Natural killer cell (primary cell): ENCODE data around the gene PUSL1. TPM values are rescaled to one million over a fixed set of nuclear protein-coding genes. Genes with fewer than 3 reads are reported as not detected.
A peak's percentile ranks its signal among the peaks of the same experiment; 100 is the strongest.

Experiments used
- ATAC-seq, 3 donors: fragments of 150-1000 bp in 2 of 3; fragments of 200-7000 bp in 1 of 3; cut with Tn5 transposase; 1 replicate in 1 of 3; 2 replicates in 2 of 3; pipeline ENCODE4 v1.10.0; 2021; ENCODE audit warnings: mild to moderate bottlenecking in 2 of 3, moderate library complexity in 2 of 3
- DNase-seq, 2 donors: peaks; one replicate each; pipeline versions ENCODE4 v3.0.0 to v3.0.0-alpha.2; 2013 to 2021; ENCODE audit warnings: mixed read lengths in 1 of 2
- H3K27ac ChIP-seq: one replicate; pipeline ENCODE4 v1.5.1; 2013; ENCODE audit warnings: mild to moderate bottlenecking, low read length
- H3K27me3 ChIP-seq: one replicate; pipeline ENCODE4 v1.6.1; 2013; ENCODE audit warnings: low read length; ENCODE audit not compliant: control insufficient read depth, insufficient read depth
- H3K36me3 ChIP-seq: one replicate; pipeline ENCODE4 v1.6.1; 2013; ENCODE audit warnings: low read length; ENCODE audit not compliant: control insufficient read depth, insufficient read depth
- H3K4me1 ChIP-seq: one replicate; pipeline ENCODE4 v1.6.1; 2013; ENCODE audit warnings: low read length; ENCODE audit not compliant: control insufficient read depth, insufficient read depth
- H3K4me3 ChIP-seq: one replicate; pipeline ENCODE4 v1.5.1; 2013; ENCODE audit warnings: low read length
- H3K9me3 ChIP-seq: one replicate; pipeline ENCODE4 v1.6.1; 2013; ENCODE audit warnings: low read length; ENCODE audit not compliant: control insufficient read depth, insufficient read depth
- H3K27ac Mint-ChIP-seq, 2 donors: one replicate each; pipeline ENCODE4 v1.8.0; 2022; ENCODE audit warnings: mild to moderate bottlenecking in 2 of 2, mixed read lengths in 2 of 2, moderate library complexity in 1 of 2
- H3K27me3 Mint-ChIP-seq, 2 donors: one replicate each; pipeline ENCODE4 v1.8.0; 2022; ENCODE audit warnings: low read depth in 2 of 2, mixed read lengths in 2 of 2
- H3K36me3 Mint-ChIP-seq: one replicate; pipeline ENCODE4 v1.8.0; 2022; ENCODE audit warnings: mixed read lengths
- H3K4me1 Mint-ChIP-seq, 2 donors: one replicate each; pipeline ENCODE4 v1.8.0; 2022; ENCODE audit warnings: mixed read lengths in 2 of 2
- H3K4me3 Mint-ChIP-seq: one replicate; pipeline ENCODE4 v1.8.0; 2022; ENCODE audit warnings: mild to moderate bottlenecking, moderate library complexity, mixed read lengths
- H3K9me3 Mint-ChIP-seq, 2 donors: one replicate each; pipeline ENCODE4 v1.8.0; 2022; ENCODE audit warnings: mixed read lengths in 2 of 2
- CTCF ChIP-seq: fragments of 200-600 bp; IDR thresholded peaks from one replicate; pipeline ENCODE4 v1.8.0; 2022; ENCODE audit warnings: antibody characterized with exemption
- WGBS: methylation state at CpG from one replicate; pipeline ENCODE4 v1.1.7; 2013; ENCODE audit warnings: missing lambda C conversion rate; ENCODE audit not compliant: insufficient coverage; 5-methylcytosine and 5-hydroxymethylcytosine counted together
- intact Hi-C: fragments of 100-400 bp; cut with micrococcal nuclease; formaldehyde crosslinking; loops from one replicate; pipeline ENCODE4 v1.14.2; 2022
- total RNA-seq, 4 donors: library from RNA; stranded (reverse); fragments of 120-200 nt in 1 of 4; gene quantifications; one replicate each; pipeline versions ENCODE4 v1.2.3 to v1.2.4, GENCODE V29; 2013 to 2022

PUSL1 gene
- total RNA-seq, 3 donors from 2014 or later (not counting 1 experiment from before 2014, with no cell fraction given), result 11.1 to 13.0 (median 12.9) TPM

GRCh38 chr1:1336446-1336845, 28.0 kb downstream of the PUSL1 start:
- peaks cover 2% of the 10 kb centered on the region for H3K36me3 ChIP-seq
- no peak overlapping the region for H3K4me3 Mint-ChIP-seq
- H3K27ac ChIP-seq, result no peak overlapping the region
- no peaks in the 10 kb centered on the region for H3K9me3 Mint-ChIP-seq
- WGBS, result 97% methylated on average over 26 of the region's 26 CpGs
- no peak overlapping the region for H3K4me3 ChIP-seq
- H3K27me3 ChIP-seq, result no peaks in the 10 kb centered on the region
- H3K4me1 ChIP-seq, result no peaks in the 10 kb centered on the region
- intact Hi-C loops, result no loop called here
- ATAC-seq (no peak), DNase-seq (no peak)
- H3K27ac Mint-ChIP-seq, result no peak overlapping the region
- no peaks in the 10 kb centered on the region for H3K27me3 Mint-ChIP-seq
- no peak for TF ChIP-seq CTCF
- H3K36me3 Mint-ChIP-seq, result no peaks in the 10 kb centered on the region
- no peaks in the 10 kb centered on the region for H3K4me1 Mint-ChIP-seq
- no peaks in the 10 kb centered on the region for H3K9me3 ChIP-seq

DNA sequence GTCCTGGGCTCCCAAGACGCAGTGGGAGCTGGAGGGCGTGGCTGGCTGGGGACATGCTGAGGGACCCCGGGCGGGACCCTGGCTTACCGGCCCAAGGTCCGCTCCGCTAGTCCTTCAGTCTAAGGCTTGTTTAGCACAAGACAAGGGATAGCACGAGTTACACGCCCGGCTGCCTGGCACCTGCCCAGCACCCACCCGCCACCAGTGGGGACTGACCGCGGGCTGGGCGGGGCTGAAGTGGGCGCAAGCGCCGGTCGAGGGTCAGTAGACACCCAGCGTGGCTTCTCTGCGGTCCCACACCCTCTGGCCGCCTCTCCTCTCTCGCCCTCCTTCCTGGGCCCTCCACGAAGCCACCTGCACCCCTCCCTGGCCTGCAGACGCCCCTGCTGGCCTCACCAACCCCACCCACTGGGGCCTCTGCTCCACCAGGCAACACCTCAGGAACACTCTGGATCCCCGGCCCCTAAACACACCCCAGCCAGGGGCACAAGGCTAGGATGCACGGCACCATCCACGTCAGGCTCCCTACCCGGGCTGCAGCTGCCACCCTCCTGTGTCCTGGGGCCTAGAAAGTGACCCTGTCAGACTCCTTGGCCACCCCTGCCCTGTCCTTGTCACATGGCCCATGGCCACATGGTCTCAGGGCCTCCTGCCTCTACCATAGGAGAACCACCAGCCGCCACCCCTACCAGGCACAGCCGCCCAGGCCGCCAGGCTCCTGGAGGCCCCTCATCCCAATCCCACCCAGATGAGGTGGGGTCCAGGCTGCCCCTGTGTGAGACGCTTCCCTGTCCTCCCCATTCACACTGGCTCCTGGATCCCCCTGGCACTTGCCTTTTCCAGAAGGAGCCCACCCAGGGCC, 28.8 kb downstream of the PUSL1 start:
- Histone ChIP-seq H3K9me3 (no peaks in the 10 kb centered on the region), H3K4me3 (no peak overlapping the region), H3K27me3 (no peaks in the 10 kb centered on the region), H3K27ac (no peak overlapping the region), H3K36me3 (peaks cover 2% of the 10 kb centered on the region), H3K4me1 (no peaks in the 10 kb centered on the region)
- DNase-seq (no peak), ATAC-seq (no peak)
- intact Hi-C loops, result no loop called here
- Mint-ChIP-seq H3K27ac (no peak overlapping the region), H3K27me3 (no peaks in the 10 kb centered on the region), H3K36me3 (no peaks in the 10 kb centered on the region), H3K9me3 (no peaks in the 10 kb centered on the region), H3K4me3 (no peak overlapping the region), H3K4me1 (no peaks in the 10 kb centered on the region)
- 96% methylated on average over 32 of the region's 32 CpGs for WGBS
- TF ChIP-seq CTCF, result no peak

GRCh38 chr1:1337793-1338147, 29.4 kb downstream of the PUSL1 start:
- H3K9me3 ChIP-seq, result no peaks in the 10 kb centered on the region
- peak in 1 of 3 donors; percentile 44 for ATAC-seq
- H3K27ac ChIP-seq, result no peak overlapping the region
- DNase-seq, result peak in 1 of 2 donors; percentile 50
- Mint-ChIP-seq H3K27me3 (no peaks in the 10 kb centered on the region), H3K27ac (no peak overlapping the region), H3K36me3 (no peaks in the 10 kb centered on the region), H3K9me3 (no peaks in the 10 kb centered on the region), H3K4me1 (no peaks in the 10 kb centered on the region), H3K4me3 (no peak overlapping the region)
- intact Hi-C loops, result no loop called here
- no peak overlapping the region for H3K4me3 ChIP-seq
- peaks cover 2% of the 10 kb centered on the region for H3K36me3 ChIP-seq
- H3K27me3 ChIP-seq, result no peaks in the 10 kb centered on the region
- no peak for TF ChIP-seq CTCF
- 94% methylated on average over 18 of the region's 18 CpGs for WGBS
- H3K4me1 ChIP-seq, result no peaks in the 10 kb centered on the region

DNA sequence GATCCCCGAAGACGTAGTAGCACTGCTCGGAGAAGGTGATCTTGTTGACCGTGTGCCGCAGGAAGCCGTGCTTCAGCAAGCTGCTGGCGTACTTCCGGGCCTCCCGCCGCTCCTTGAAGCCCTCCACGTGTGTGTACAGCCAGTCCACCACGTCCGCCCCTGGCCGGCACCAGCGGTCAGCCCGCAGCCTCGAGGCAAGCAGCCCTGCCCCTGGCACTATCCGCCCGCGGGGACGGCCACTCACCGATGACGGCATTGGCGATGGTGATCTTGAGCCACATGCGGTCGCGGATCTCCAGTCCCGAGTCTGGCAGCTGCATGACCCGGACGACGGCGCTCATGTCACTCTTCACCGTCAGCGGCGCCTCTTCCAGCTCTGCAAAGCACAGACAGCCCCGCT, 29.9 kb downstream of the PUSL1 start:
- WGBS, result 96% methylated on average over 36 of the region's 36 CpGs
- no peak for DNase-seq
- ATAC-seq, result no peak
- H3K36me3 ChIP-seq, result peaks cover 2% of the 10 kb centered on the region
- Mint-ChIP-seq H3K27me3 (no peaks in the 10 kb centered on the region), H3K27ac (no peak overlapping the region), H3K4me1 (peaks cover 0 to 2% of the 10 kb centered on the region in 2 donors), H3K4me3 (no peak overlapping the region), H3K9me3 (no peaks in the 10 kb centered on the region), H3K36me3 (no peaks in the 10 kb centered on the region)
- H3K27ac ChIP-seq, result no peak overlapping the region
- TF ChIP-seq CTCF, result no peak
- H3K4me1 ChIP-seq, result no peaks in the 10 kb centered on the region
- no peak overlapping the region for H3K4me3 ChIP-seq
- H3K27me3 ChIP-seq, result no peaks in the 10 kb centered on the region
- intact Hi-C loops, result no loop called here
- H3K9me3 ChIP-seq, result no peaks in the 10 kb centered on the region
